ENCODE results near the gene G6PC3.
"Not testable (repeated sequence)": the region's sequence is repeated elsewhere in the genome, so short reads cannot be mapped to it uniquely, and the experiment has no call there.

The G6PC3 gene

DNA sequence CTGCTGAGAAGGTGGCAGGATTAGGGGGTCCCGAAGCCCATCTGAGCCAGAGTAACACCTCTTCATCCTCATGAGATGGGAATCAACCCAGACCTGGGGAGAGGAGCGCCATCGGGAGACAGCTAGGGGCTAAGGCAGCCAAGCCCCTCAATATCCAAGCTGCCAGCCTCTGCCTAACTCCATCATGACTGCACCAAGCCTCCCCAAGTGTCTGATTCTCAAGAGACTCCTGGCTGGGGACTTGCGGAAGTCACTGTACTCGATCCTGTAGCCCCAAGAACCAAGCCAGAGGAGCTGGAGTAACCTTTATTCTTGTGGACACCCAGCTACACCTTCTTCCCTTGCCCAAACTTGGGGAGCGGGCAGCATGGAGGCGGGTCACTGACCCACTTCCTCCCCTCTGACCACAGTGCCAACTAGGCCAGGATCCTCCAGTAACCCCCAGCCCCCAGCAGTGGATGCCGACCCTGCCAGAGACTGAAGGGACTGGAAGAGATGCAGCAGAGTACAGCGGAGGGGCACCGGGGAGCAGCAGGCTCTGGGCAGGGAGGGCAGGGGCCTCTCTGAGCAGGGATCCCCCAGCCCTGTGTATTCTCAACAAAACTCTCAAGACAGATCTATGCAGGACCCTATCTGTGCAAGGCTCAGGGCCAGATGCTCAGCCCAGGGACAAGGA, 39.6 kb downstream of the G6PC3 start:
- DNase-seq = no peak

GRCh38 chr17:44110823-44111633, 40.5 kb downstream of the G6PC3 start:
- peak; percentile 98 for DNase-seq

DNA sequence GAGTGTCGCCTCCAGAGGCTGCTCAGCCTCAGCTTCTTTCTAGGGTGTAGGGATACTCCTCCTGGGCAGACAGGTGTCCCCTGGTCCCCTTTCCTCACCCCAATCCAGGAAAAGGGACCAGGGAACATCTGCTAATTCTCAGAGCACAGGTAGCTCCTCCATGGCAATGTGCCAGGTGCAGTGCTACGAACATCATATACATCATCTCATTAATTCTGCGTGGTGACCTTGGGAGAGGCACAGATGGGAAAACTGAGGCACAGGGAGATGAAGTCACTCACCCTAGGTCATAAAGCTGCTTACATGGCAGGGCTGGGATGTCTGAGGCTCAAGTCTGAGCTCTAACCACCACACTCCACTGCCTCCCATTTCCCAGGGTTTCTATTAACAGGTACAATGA, 41.2 kb downstream of the G6PC3 start:
- DNase-seq = no peak

DNA sequence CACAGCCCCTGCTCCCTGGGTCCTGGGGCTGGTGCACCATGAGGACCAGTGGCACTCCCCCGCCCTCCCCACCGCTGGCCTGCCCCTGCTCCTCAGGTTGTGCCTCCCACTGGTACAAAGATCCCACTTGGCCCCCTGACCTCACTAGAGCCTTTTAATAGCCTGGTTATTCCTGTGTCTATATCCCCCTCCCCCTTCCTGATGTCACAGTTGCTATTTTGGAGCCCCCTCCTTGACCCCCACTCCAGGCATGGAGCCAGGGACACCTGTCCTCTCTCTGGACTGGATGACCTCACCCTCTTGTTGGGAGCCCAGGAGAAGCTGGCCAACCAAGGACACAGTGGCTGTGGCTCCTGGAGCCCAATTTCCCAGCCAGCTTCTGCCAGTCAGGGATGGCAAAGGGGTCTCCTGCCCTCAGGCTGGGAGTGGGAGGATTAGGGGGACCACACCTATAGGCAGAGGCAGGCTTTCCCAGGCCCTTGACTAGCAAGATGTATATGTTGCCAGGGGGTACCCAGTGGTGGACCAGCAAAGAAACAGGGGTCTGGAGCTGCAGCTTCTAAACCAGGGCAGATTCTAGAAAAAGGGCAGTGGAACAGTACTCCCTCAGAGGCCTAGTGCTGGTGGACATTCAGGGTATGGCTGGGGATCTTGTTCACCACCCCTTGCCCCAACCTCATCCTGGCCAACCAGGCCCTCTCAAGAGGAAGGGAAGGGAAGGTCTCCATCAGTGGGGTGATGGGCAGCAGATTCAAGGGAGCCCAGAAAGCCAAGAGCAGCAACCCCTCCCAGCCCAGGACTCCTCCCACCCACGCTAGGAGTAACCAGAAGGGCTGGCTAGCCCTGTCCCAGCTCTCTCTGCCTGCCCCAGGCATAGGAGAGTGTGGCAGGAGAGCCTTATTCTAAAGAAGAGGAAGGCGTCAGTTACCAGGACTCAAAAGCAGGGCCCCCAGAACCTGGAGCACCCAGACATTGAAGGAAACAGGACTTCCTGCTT, 42.0 kb downstream of the G6PC3 start:
- no peak for DNase-seq

DNA sequence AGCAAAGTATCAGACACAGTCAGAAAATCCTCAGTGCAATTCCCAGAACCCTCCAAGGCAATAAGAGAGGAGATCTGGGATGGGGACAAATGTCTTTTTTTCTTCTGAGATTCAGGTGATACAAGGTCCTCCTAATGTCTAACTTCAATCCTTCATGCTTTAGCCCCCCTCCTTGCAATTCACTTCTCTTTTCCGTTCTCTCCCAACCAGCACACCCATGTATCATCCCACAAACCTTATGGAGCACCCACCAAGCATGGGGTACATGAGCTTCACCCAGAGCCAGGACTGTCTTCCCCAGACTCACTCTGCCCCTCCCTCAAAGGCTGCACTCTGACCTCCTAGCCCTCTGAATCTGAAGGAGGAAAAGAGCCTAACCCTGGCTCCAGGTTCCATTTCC, 42.8 kb downstream of the G6PC3 start:
- no peak for DNase-seq

- DNase-seq = peak; percentile 58
These were observed 43.6 kb downstream of the G6PC3 start for GRCh38 chr17:44113868-44114840.

DNA sequence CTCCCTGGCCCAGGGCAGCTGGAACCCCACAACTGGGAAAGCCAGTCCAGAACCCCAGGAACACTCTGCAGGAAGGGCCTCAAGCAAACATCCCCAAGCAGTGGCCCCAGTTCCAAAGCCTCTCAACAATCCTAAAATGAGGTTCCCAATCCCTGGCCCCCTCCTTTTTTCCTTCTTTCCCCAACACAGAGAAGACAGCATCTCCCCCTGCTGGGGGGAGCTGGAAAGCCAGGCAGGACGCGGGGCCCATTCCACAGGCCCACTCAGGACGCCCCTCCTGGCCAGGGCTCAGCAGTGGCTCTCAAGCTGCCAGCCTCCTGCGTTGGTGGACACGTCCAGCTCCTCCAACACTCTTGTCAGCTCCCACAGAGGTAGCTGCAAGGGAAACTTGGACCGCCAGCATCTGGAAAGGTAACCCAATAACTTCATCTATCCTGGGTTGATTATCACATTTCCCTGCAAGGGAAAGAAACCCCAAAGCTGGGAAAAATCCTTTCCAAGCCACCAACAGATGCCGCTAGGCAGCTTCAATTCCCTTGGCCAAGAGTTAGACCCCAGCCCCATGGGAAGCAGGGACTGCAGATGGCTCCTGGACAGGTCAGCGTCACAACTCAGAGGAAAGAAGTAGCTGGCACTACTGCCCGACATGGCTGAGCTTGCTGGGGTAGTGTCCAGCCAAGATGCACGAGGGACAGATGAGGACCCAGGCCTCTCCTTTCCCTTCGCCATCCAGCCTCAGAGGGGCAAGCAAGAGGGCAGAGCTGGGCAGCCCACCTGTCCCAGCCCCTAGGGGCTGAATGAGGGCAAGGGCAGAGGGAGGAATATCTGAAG, 45.3 kb downstream of the G6PC3 start:
- DNase-seq = no peak

DNA sequence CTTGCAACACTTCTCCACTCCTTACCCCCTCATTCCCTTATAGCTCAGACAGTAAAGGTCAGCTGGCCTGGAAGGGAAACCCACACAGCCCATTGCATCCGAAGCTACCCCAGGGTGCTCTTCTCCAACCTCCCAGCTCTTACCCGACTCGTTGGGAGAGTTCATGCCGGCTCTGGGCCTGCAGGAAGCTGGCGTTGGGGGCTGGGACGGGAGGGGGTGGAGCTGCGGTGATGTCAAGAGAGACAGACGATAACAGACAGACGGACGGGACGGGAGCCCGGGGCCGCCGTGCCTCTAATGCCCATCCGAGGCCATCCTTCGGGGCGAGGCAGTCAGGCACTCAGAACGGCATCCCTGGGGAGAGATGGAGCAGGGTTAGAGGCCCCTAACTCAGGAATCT, 46.8 kb downstream of the G6PC3 start:
- no peak for DNase-seq

DNA sequence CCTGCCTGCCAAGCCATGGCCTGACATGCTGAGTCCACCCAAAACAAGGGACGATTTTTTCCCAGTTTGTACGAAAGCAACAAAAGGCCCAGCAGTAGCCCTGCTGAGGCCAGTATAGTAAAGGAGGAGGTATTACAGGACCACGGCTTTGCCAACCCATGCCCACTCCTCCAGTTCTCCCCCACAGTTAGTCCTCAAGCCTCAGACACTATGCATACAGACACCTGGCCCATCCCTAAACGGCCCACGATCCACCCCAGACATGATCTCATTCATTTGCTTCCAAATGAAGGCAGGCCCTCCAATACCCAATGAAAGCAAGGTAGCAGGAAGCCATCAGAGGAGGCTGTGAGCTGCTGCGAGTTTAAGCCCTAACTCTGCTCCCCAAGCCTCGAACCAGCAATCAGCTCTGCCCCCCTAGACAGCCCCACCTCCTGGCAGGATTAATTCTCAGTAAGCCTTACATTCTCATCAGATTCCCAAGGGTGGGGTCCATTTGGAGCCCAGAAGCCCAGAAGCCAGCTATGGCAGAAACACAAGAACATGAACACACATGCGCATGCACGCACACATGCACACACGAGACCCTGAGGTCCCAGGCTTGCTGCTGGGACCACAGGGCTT, 48.0 kb downstream of the G6PC3 start:
- no peak for DNase-seq

- no peak for DNase-seq
These were observed 48.5 kb downstream of the G6PC3 start for GRCh38 chr17:44119062-44119461.

- DNase-seq = no peak
These were observed 49.3 kb downstream of the G6PC3 start for GRCh38 chr17:44119798-44120197.

DNA sequence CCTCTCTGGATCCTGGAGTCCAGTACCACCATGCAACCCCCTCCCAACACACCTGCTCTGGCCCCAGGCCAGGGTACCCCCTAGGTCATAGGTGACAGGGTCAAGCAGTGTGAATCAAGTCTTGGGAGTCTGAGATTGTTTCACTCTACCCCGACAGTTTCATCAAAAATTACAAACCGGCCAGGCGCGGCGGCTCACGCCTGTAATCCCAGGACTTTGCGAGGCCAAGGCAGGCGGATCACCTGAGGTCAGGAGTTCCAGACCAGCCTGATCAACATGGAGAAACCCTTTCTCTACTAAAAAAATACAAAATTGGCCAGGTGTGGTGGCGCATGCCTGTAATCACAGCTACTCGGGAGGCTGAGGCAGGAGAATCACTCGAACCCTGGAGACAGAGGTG, 49.7 kb downstream of the G6PC3 start:
- DNase-seq = not testable (repeated sequence)

DNA sequence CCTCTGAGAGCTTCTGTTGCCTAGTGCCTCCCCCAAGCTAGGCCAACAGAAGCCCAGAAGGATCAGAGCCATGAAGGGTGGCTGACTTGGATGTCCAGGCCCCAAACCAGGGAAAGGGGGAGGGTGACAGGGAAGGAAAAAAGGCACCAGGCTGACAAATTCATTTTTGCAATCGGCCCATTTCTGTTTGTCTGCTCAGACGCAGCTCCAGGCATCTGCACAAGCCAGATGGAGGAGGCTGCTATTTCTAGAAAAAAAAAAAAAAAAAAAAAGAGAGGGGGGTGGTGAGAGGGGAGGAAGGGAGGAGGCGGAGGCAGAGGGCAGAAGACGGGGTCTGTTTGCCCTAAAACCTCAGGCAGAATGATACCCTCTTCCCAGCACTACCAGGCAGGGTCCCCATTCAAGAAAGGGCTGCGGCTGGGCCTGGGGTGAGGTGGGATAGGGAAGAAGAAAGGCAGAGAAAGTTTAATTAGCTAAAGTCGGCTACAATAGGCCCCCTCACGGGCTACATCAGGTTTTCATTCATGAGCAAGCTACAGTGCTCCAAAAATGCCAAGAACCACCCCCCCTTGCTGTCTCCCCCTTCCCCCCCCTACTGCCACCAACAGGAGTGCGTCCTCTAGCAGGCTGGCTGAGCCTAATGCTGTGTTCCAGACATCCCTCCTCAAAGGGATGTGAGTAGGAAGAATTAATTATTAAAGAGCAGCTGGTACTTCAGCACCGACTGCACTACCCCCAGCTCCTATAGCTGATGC, 50.5 kb downstream of the G6PC3 start:
- DNase-seq = no peak

- no peak for DNase-seq
These were observed 51.7 kb downstream of the G6PC3 start for GRCh38 chr17:44121997-44122815.

- DNase-seq = peak; percentile 42
These were observed 52.4 kb downstream of the G6PC3 start for GRCh38 chr17:44122816-44123355.

DNA sequence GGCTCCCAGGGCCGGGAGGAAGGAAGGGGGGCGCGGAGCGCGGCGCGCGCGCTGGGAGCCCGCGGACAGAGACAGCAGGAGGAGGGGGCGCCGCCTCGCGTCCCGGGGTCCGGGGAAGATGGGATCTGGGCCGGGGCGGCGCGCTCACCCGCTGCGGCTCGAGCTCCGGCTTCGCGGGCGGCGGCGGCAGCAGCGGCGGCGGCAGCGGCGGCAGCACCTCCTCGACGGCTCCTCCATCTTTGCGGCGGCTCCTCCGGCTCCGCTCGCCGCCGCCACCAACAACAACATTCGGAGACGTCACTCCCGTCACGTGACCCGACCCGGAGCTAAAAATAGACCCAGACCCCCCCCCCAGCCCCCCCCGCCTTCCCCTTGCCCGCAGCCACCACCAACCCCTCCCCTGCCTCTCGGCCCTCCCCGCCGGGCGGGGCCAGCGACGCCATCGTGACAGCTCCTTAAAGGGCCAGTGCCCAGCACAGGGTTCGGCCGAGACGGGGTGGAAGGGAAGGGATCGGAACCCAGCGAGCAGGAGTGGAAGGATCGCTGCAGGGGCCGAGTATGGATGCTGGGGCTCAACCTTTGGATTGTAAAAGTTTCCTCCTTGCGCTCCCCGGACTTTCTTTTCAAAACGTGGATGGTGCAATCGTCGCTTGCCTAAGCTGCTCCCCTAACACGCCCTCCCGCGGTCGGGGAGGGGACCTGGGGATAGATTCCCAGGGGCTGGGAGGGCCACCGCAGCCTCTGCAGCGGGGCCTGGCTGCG, 53.0 kb downstream of the G6PC3 start, which contains the start of gene HDAC5:
Gene HDAC5 (minus strand): TSS at position 286 of the 762 bp plus-strand sequence. CDS start 6,126 bp downstream, outside the sequence.
- peak; percentile 96 for DNase-seq

- no peak for DNase-seq
These were observed 53.5 kb downstream of the G6PC3 start for GRCh38 chr17:44124118-44124438.
